ENCODE results near the gene CCL25. TPM values are rescaled to one million over a fixed set of nuclear protein-coding genes. Genes with fewer than 3 reads are reported as not detected.

Gene CCL25
- polyA plus RNA-seq, 1 of the 3 experiments (the other 2 are of a cell fraction) = not detected

DNA sequence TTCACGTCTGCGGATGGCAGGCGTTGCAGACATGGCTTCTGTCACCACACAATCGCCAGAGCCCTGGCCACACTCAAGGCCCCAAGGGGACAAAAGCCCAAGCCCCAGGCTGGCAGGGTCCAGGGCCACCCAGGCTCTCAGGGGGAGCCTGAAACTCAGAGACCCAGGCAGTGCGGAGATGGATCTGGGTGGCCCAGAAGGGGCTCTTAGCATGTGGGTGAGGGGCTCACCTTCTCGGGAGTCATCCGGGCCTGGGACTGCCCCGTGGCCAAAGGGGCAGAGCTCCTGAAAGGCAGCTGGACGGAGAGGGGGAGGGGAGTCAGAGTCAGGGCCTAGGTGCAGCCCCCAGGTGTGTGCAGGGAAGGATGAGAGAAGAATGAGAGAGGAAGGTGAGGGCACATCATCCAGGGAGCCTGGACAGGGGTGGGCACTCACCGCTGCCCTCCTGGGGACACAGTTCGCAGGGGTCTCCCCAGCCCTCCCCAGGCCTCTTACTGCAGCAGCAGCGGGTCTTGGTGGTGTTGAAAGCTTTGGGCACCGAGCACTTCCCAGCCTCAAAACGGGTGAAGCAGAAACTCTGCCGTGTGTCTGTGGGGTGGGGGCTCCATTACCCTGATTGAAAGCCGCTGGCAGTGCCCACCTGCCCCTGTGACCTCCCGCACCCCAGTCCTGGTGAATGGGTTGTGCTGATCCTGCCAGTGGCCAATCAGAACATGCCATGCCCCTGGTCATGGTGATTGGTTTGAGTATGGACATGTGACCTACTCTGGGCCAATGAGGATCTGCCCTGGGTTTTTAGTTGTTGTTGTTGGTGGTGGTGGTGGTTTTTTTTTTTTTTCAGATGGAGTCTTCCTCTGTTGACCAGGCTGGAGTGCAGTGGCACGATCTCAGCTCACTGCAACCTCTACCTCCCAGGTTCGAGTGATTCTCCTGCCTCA lies 37.4 kb downstream of the CCL25 start:
- no peaks in the 10 kb centered on the region for H3F3A ChIP-seq (replicated peaks; ENCODE audit: insufficient read depth)

GRCh38 chr19:8090950-8091349 lies 38.4 kb downstream of the CCL25 start:
- Histone ChIP-seq H2AFZ (ENCODE audit: low read depth) (no peak overlapping the region), H3K27me3 (ENCODE audit: insufficient read depth) (no peaks in the 10 kb centered on the region), H3K9me2 (no peaks in the 10 kb centered on the region), H3K36me3 (replicated peaks in 1 of 2; ENCODE audit: control insufficient read depth in 1 of 2, insufficient read depth in 2 of 2, low read length in 1 of 2) (no peaks in the 10 kb centered on the region), H3K9ac (no peak overlapping the region), H3K4me1 (ENCODE audit: control insufficient read depth in 1 of 2, insufficient read depth in 2 of 2, low read depth in 1 of 2, low read length in 1 of 2) (no peaks in the 10 kb centered on the region; a peak in 1 of 4 replicates), H3K9me3 (0 out of 2 replicates have a peak, but pooled peaks cover 7% of the 10 kb centered on the region), H3K27ac (ENCODE audit: low read depth in 2 of 2, low read length in 1 of 2) (no peak overlapping the region), H3F3A (replicated peaks; ENCODE audit: insufficient read depth) (no peaks in the 10 kb centered on the region), H3K4me3 (ENCODE audit: low read depth in 2 of 2, low read length in 1 of 2) (no peak overlapping the region), H3K79me2 (ENCODE audit: insufficient read depth) (no peaks in the 10 kb centered on the region), H3K4me2 (no peak overlapping the region), H4K20me1 (ENCODE audit: insufficient read depth) (no peaks in the 10 kb centered on the region)
- 17% methylated on average over 1 of the region's 2 CpGs for WGBS (ENCODE audit: low lambda C conversion rate)
- ChIA-PET CTCF (no interaction called here), POLR2A (no interaction called here)
- no peak for DNase-seq
- TF ChIP-seq MEF2A (IDR thresholded peaks at IDR 0.05; ENCODE audit: borderline replicate concordance, low read depth) = no peak

More for the DNA sequence above, 37.4 kb downstream of the CCL25 start:
- Histone ChIP-seq H3K4me1 (ENCODE audit: control insufficient read depth in 1 of 2, insufficient read depth in 2 of 2, low read depth in 1 of 2, low read length in 1 of 2) (no peaks in the 10 kb centered on the region; a peak in 1 of 4 replicates), H2AFZ (ENCODE audit: low read depth) (no peak overlapping the region), H3K79me2 (ENCODE audit: insufficient read depth) (no peaks in the 10 kb centered on the region), H3K4me2 (no peak overlapping the region), H3K9me3 (no peaks in the 10 kb centered on the region), H3K4me3 (ENCODE audit: low read depth in 2 of 2, low read length in 1 of 2) (no peak overlapping the region), H3K27ac (ENCODE audit: low read depth in 2 of 2, low read length in 1 of 2) (no peak overlapping the region), H3K9me2 (no peaks in the 10 kb centered on the region), H3K36me3 (replicated peaks in 1 of 2; ENCODE audit: control insufficient read depth in 1 of 2, insufficient read depth in 2 of 2, low read length in 1 of 2) (no peaks in the 10 kb centered on the region), H4K20me1 (ENCODE audit: insufficient read depth) (no peaks in the 10 kb centered on the region), H3K27me3 (ENCODE audit: insufficient read depth) (no peaks in the 10 kb centered on the region), H3K9ac (no peak overlapping the region)
- 55% methylated on average over 11 of the region's 19 CpGs for WGBS (ENCODE audit: low lambda C conversion rate)
- ChIA-PET CTCF (no interaction called here), POLR2A (no interaction called here)
- no peak for DNase-seq
- TF ChIP-seq MEF2A (IDR thresholded peaks at IDR 0.05; ENCODE audit: borderline replicate concordance, low read depth) = no peak
- TF ChIP-seq MXI1 (IDR thresholded peaks at IDR 0.05; ENCODE audit: low read depth, low read length) = no peak
- TF ChIP-seq, protein P1, sequence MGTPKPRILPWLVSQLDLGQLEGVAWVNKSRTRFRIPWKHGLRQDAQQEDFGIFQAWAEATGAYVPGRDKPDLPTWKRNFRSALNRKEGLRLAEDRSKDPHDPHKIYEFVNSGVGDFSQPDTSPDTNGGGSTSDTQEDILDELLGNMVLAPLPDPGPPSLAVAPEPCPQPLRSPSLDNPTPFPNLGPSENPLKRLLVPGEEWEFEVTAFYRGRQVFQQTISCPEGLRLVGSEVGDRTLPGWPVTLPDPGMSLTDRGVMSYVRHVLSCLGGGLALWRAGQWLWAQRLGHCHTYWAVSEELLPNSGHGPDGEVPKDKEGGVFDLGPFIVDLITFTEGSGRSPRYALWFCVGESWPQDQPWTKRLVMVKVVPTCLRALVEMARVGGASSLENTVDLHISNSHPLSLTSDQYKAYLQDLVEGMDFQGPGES (IDR thresholded peaks at IDR 0.05; ENCODE audit: low read depth, low read length) = no peak
- no peak for TF ChIP-seq FOXM1 (IDR thresholded peaks at IDR 0.05; ENCODE audit: low read depth)

- H3K27ac ChIP-seq (ENCODE audit: low read depth in 2 of 2, low read length in 1 of 2) = no peak overlapping the region
- 35% methylated on average over 2 of the region's 2 CpGs for WGBS (ENCODE audit: low lambda C conversion rate)
- CTCF ChIA-PET = interaction anchor here (0.8 to 1.1 kb wide), 2 partner anchors 17 to 240 kb away, joined by 3 read pairs; no protein-coding TSS in a partner anchor
- no peak for TF ChIP-seq FOSL2 (IDR thresholded peaks at IDR 0.05; ENCODE audit: borderline replicate concordance, low read depth)
- no peak for TF ChIP-seq CHD2 (IDR thresholded peaks at IDR 0.05; ENCODE audit: low read length, partially characterized antibody)
- no peak for TF ChIP-seq REST (IDR thresholded peaks at IDR 0.05; ENCODE audit: low read depth, low read length)
- TF ChIP-seq NRF1 (IDR thresholded peaks at IDR 0.05; ENCODE audit: low read depth, low read length) = no peak
- no peak for TF ChIP-seq CTCF (IDR thresholded peaks at IDR 0.05)
- TF ChIP-seq POLR2AphosphoS5 (IDR thresholded peaks at IDR 0.05; ENCODE audit: low read depth, low read length) = no peak
- TF ChIP-seq, protein P2, sequence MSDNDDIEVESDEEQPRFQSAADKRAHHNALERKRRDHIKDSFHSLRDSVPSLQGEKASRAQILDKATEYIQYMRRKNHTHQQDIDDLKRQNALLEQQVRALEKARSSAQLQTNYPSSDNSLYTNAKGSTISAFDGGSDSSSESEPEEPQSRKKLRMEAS (IDR thresholded peaks at IDR 0.05; ENCODE audit: low read depth) = no peak
- TF ChIP-seq TAF1 (IDR thresholded peaks at IDR 0.05; ENCODE audit: borderline replicate concordance, low read depth, low read length) = no peak
- no peak for TF ChIP-seq SIN3A (IDR thresholded peaks at IDR 0.05; ENCODE audit: borderline replicate concordance, low read depth, low read length)
These were observed 41.2 kb downstream of the CCL25 start for GRCh38 chr19:8093740-8094139.

More at GRCh38 chr19:8093740-8094139, 41.2 kb downstream of the CCL25 start:
- H2AFZ ChIP-seq (ENCODE audit: low read depth) = no peak overlapping the region
- no peak overlapping the region for H3K9ac ChIP-seq
- DNase-seq = no peak
- no peaks in the 10 kb centered on the region for H3K9me2 ChIP-seq
- no peaks in the 10 kb centered on the region for H3K36me3 ChIP-seq (replicated peaks in 1 of 2; ENCODE audit: control insufficient read depth in 1 of 2, insufficient read depth in 2 of 2, low read length in 1 of 2)
- H3K27me3 ChIP-seq (ENCODE audit: insufficient read depth) = no peaks in the 10 kb centered on the region
- POLR2A ChIA-PET = no interaction called here
- H3K79me2 ChIP-seq (ENCODE audit: insufficient read depth) = no peaks in the 10 kb centered on the region
- no peaks in the 10 kb centered on the region; a peak in 1 of 4 replicates for H3K4me1 ChIP-seq (ENCODE audit: control insufficient read depth in 1 of 2, insufficient read depth in 2 of 2, low read depth in 1 of 2, low read length in 1 of 2)
- H3K4me3 ChIP-seq (ENCODE audit: low read depth in 2 of 2, low read length in 1 of 2) = no peak overlapping the region
- H3K9me3 ChIP-seq = 0 out of 2 replicates have a peak, but pooled peaks cover 7% of the 10 kb centered on the region
- no peaks in the 10 kb centered on the region for H4K20me1 ChIP-seq (ENCODE audit: insufficient read depth)
- no peaks in the 10 kb centered on the region for H3F3A ChIP-seq (replicated peaks; ENCODE audit: insufficient read depth)
- no peak overlapping the region for H3K4me2 ChIP-seq

Data from SK-N-SH (cell line).